ELF-1 (cell line): ENCODE results near the gene KLC3.
A peak's percentile ranks its signal among the peaks of the same experiment; 100 is the strongest.
"Not testable (repeated sequence)": the region's sequence is repeated elsewhere in the genome, so short reads cannot be mapped to it uniquely, and the experiment has no call there.

Experiments
- DNase-seq: peaks from one replicate; pipeline ENCODE4 v3.0.0-alpha.2; 2016; ENCODE audit warnings: low read depth, low spot score

KLC3 gene

DNA sequence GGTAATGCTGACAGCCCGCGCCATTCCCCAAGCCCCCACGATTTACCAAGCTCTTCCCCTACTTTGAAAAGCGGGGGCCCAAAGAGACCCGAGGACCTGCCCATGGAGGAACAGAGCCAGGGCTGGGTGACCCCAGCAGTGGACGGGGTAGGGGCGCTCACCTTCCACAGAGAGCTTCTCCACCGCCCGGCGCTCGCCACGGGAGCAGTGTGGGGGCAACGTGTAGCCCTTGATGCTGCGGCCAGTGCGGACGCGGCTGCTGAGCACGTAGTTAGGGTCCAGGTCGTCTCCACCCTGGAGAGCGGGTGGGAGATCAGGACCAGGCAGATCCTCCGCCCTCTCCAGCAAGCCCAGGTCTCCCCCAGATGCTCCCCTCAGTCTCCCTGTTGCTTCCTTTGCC is 25.2 kb upstream of the KLC3 start:
- no peak for DNase-seq

DNA sequence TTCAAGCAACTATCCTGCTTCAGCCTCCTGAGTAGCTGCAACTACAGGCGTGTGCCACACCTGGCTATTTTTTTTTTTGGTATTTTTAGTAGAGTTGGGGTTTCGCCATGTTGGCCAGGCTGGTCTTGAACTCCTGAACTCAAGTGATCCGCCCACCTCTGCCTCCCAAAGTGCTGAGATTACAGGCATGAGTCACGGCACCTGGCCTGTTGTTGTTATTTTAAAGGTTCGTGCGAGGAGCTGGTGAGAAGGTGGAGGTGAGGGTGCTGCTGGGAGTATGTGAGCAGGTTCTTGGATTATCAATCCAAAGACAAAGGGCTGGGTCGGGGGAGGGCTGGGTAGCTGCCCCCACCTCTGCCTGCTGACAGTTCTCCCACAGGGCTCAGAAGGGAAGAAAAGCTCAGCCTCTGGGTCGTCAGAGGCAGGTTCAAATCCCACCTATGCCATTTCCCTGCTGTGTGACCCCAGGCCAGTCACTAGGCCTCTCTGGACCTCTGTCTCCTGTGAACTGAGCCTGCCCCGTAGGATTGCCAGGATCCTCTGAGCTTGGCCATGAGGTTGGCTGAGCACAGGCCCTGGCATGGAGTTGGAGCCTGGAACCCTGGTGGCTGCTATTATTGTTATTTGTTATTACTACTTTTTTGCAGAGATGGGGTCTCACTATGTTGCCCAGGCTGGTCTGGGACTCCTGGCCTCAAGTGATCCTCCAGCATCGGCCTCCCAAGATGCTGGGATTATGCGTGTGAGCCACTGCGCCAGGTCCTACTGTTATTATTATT is 19.4 kb upstream of the KLC3 start:
- no peak for DNase-seq

DNA sequence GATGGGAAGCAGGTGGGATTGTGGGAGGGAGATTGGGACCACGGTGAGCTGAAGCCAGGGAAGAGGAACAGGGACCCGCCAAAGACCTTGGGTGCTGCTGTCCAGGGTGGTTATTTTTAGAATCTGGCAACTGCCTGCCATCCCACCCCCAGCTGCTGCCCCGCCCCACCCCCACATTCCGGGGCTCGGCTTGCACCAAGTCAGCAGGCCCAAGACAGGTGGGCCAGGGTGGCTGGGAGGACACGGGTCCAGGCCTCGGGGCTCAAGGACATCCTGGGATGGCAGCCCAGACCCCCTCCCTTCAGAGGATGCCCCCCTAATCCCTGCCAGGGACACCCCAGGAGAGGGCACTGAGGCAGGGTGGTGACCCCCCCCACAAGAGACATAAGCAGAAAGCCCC is 18.7 kb upstream of the KLC3 start:
- DNase-seq, result no peak

DNA sequence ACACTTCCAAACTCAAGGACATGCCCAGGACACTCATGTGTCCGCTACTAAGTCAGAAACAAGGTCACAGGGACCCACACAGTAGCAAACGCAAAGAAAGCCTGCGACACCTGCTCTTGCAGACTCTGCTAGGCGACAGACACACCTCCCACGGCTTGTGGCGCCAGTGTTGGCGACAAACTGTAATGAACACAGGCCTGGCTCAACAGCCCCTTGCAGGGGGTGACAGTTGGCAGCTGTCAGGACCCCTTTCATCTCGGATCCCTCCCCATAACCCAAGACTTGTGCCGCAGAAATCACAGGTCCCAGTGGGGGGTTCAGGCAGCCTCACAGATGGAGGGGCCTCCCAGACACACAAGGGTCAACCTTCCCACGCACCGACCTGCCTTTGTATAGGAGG is 18.2 kb upstream of the KLC3 start:
- DNase-seq, result no peak

DNA sequence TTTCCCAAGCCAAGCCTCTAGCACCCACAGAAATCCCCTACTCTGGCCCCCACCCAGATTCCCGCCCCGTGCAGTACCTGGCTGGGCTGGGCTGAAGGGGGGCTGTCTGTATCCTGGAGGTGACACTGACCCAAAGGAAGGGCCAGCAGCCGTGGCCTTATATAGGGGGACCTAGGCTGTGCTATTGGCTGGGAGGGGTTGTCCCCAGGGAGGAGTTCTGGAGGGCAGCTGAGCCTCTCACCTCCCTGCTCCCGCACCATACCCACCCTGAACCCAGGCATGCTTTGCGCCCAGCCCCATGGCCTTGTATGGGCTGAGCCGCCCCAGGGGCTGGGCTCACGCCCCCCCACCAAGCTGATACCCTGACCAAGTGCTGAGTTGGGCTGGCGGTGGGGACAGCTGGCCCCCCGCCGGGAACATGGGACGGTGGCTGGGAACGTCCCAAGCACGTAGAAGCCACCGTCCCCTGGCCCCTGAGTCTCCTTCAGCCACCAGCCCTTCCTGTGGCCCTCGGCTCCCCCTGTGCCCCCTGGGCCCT is 17.7 kb upstream of the KLC3 start, which contains the start of gene CKM:
Gene CKM (minus strand): TSS at position 132 of the 538 bp plus-strand sequence. CDS start 3,162 bp downstream, outside the sequence.
- DNase-seq, result no peak

DNA sequence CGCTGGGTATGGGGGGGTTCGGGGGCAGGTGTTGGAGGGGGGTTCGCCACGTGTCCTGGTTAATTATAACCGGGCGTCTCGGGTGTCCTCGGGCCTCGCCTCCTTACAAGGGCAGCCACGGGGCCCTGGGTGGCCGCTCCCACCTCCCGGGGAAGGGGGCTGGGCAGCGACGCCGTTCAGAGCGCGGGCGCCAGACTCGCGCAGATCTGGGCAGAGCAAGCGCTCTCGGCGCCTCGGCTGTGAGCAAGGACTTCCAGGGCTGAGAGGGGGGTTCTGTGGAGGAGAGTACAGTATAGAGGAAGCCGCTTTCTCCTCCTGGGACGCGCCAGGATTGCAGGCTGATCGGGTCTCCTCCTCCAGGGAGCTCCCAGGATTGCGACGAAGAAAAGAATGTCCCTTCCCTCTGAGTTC is 16.9 kb upstream of the KLC3 start:
- no peak for DNase-seq

- no peak for DNase-seq
These were observed 16.1 kb upstream of the KLC3 start for GRCh38 chr19:45324349-45324907.

DNA sequence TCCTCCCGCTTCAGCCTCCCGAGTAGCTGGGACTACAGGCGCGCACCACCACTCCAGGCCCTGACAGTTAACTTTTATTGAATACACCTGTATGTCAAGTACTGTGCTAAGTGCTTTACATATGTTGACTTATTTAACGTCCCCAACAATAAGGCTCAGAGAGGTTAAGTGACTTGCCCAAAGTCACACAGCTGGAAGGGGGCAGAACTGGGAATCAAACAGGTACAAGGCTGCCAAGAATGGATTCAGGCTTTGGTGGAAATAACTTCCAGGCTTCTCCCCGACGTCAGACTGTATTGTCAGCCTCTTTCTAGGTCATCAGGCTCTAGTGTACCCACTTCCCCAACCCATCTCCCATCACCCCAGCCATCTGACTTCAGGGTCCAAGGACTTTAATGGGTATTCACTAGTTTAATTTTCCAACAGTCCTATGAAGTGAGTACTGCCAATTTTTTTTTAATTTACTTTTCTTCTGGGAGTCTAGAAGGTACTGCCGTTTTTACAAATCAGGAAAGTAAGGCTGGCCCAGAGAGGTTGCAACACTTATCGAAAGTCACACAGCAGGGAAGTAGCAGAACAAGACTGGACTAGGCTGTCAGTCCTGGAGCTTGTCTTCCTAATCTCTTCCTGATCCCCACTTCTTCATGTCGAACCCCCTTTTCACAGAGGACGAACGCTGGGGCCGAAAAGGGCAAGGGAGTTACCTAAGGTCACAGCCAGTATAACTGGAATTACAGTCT is 13.0 kb upstream of the KLC3 start:
- DNase-seq, result no peak

- no peak for DNase-seq
These were observed 9.1 kb upstream of the KLC3 start for GRCh38 chr19:45331411-45331810.

- DNase-seq, result no peak
These were observed 6.8 kb upstream of the KLC3 start for GRCh38 chr19:45333609-45334303.

GRCh38 chr19:45334881-45335280 is 5.7 kb upstream of the KLC3 start:
- DNase-seq, result not testable (repeated sequence)

DNA sequence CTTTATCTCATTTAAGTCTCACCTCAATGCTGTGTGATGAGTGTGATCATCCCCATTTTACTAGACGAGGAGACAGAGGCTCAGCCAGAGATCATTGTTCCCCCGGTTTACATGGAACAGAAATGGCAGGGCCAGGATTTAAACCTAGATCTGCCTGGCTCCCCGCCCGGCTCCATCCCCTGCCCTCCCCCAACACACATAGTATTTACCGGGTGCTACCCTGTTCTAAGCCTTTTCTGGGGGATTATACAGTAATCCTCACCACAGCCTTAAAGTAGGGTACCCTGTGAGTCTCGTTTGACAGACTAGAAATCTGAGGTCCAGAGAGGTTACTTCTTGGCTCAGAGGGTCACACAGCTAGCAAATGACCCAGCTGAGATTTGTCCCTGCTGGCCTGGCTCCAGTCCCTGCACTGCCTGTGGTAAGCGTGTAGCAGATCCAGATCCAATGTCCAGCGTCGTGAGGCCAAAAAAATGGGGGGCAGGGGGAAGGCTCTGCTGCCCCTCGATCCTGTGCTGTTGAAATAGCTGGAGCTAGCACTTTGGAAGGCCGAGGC is 3.8 kb upstream of the KLC3 start:
- no peak for DNase-seq

DNA sequence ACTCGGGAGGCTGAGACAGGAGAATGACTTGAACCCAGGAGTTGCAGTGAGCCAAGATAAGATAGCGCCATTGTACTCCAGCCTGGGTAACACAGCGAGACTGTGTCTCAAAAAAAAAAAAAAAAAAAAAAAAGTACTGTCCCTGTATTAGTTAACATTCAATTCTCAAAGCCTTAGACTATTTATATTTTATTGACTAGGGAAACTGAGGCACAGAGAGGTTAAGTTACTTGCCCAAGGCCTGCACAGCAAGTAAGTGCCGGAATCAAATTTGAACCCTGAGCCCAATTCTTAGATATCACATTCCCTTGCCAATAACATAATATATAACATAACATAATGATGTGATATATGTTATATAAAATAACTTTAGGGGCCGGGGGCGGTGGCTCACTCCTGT is 921 bp upstream of the KLC3 start:
- no peak for DNase-seq

- no peak for DNase-seq
These were observed 426 bp downstream of the KLC3 start for GRCh38 chr19:45340899-45341453.

GRCh38 chr19:45342911-45343310 is 2.4 kb downstream of the KLC3 start:
- DNase-seq, result no peak

DNA sequence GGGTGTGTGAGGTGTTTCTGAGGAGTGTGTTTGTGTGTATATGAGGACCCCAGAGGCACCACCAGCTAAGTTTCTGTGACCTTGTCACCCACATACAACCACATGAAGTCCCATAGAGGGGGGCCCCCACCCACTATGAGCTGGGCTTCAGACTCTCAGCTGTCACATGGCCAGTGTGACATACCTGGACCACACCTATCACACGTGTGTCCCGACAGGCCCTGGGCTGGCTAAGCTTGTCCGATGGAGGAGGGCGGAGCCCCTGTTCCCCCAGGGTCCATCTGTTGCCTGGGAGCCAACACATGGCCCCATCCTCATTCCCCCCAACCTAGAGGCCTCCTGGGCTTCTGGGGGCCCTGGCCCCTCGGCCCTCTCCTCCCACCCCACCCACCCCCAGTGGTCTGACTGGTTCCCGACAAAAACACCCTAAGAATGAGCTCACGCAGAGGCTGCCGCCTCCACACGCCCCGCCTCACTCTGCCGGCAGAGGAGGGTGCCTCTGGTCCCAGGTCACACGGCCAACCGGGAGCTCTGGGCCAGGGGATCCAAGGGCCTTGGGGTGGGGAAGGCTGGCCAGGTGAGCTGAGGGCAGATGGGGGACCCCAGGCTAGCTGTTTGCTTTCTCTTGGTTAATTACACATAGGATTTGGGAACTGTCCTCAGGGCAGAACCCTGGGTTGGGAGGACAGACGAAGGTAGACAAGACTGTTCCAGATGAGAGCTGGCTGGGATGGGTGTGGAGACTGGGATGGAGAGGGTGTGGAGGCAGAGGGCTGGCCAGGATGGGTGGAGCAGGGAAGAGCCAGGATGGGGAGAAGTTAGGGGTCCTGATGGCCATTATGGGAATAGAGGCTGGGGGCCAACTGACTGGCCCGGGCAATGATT is 4.3 kb downstream of the KLC3 start:
- no peak for DNase-seq

DNA sequence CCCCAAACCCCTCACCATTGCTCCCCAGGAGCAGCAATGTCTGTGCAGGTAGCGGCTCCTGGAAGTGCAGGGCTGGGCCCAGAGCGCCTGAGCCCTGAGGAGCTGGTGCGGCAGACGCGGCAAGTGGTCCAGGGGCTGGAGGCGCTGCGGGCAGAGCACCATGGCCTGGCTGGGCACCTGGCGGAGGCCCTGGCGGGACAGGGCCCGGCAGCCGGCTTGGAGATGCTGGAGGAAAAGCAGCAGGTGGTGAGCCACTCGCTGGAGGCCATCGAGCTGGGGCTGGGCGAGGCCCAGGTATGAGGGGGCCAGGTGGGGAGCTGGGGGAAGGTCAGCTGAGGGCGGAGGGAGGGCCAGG is 4.9 kb downstream of the KLC3 start:
- no peak for DNase-seq

GRCh38 chr19:45346449-45346848 is 5.9 kb downstream of the KLC3 start:
- DNase-seq, result peak; percentile 42

- DNase-seq, result no peak
These were observed 7.2 kb downstream of the KLC3 start for GRCh38 chr19:45347570-45348366.
